Pancreas (tissue), 10 donors: ENCODE data around the gene ZC3H18. TPM values are rescaled to one million over a fixed set of nuclear protein-coding genes. Genes with fewer than 3 reads are reported as not detected.
A peak's percentile ranks its signal among the peaks of the same experiment; 100 is the strongest.

ENCODE experiments used
- ATAC-seq, 4 donors: fragments of 200-7000 bp; cut with Tn5 transposase; one replicate each; pipeline versions ENCODE4 v1.8.0 to v1.9.1; 2020; ENCODE audit warnings: mild to moderate bottlenecking in 4 of 4, moderate library complexity in 4 of 4
- DNase-seq, 6 donors: peaks; one replicate each; pipeline ENCODE4 v3.0.0-alpha.2; 2020
- FAIRE-seq: peaks from 2 replicates; lab custom pipeline; 2012; peaks lifted over from hg19 to GRCh38; lab: Jason Lieb, UNC
- H3K27ac ChIP-seq, 4 donors: fragments of 200-600 bp; sonication (generic); 1 replicate in 3 of 4; 2 replicates in 1 of 4; pipeline versions ENCODE4 v1.5.0 to v1.8.0; 2020
- H3K27me3 ChIP-seq, 4 donors: fragments of 200-600 bp; one replicate each; pipeline ENCODE4 v1.8.0; 2021
- H3K36me3 ChIP-seq, 3 donors: fragments of 200-600 bp; sonication (generic) in 1 of 3; one replicate each; pipeline versions ENCODE4 v1.5.0 to v1.8.0; 2020 to 2021
- H3K4me1 ChIP-seq, 3 donors: fragments of 200-600 bp; one replicate each; pipeline ENCODE4 v1.8.0; 2021
- H3K4me3 ChIP-seq, 4 donors: fragments of 200-600 bp; sonication (generic) in 2 of 4; one replicate each; pipeline versions ENCODE4 v1.5.0 to v1.8.0; 2020 to 2021
- H3K9me3 ChIP-seq, 4 donors: fragments of 200-600 bp; one replicate each; pipeline ENCODE4 v1.8.0; 2021
- WGBS, 2 donors: extraction: QIAGEN DNeasy Blood & Tissue Kit; methylation state at CpG; one replicate each; pipeline ENCODE4 v1.1.7; 2013; 5-methylcytosine and 5-hydroxymethylcytosine counted together
- intact Hi-C, 3 donors: fragments of 100-400 bp; cut with DNase I; formaldehyde crosslinking; loops; one replicate each; pipeline versions ENCODE4 v1.11.1 to v1.14.2; 2022
- polyA plus RNA-seq, 2 donors: library from polyadenylated mRNA; stranded (reverse); fragments of 200-250 nt; gene quantifications; one replicate each; pipeline ENCODE4 v1.2.3, GENCODE V29; 2013
- total RNA-seq, 6 donors: library from RNA; stranded (reverse); fragmentation: NEBNext Ultra II Directional in 4 of 6; extraction: Animal tissue kit (Norgen Biotek cat#: 25700) in 4 of 6; gene quantifications; one replicate each; pipeline versions ENCODE4 v1.2.1 to v1.2.4, GENCODE V29; 2021 to 2023
- TF ChIP-seq, protein P1 (sequence below), 4 donors: fragments of 200-600 bp; sonication (generic) in 3 of 4; IDR thresholded peaks; one replicate each; pipeline versions ENCODE4 v1.5.0 to v1.8.0; 2021; ENCODE audit warnings: antibody characterized with exemption in 4 of 4
- donor health status: healthy with polysubstance abuse.
- donor health status: DM: no; HTN: no; CAD: no; lungs with moderate emphysema.
- donor health status: DM: no; HTN: no; CAD: no.
- donor health status: control.
- donor health status: control.
- donor health status: Bipolar disorder and iron deficiency.
- donor health status: DM: yes; HTN: yes; CAD: no.
- donor health status: DM: no; HTN: no; CAD: no.
- donor health status: DM: no; HTN: no; CAD: no.
- donor health status: DM: yes; HTN: yes; CAD: no.

ZC3H18 gene
- total and polyA plus RNA-seq, 8 donors, result 12.2 to 27.6 (median 16.8) TPM

- H3K4me3 ChIP-seq, result peak overlapping the region in 2 of 4 donors; percentile 9 to 32
- WGBS, 2 donors, result 73 to 81% methylated on average over 76 to 82 of the region's 82 CpGs
- H3K9me3 ChIP-seq, result no peaks in the 10 kb centered on the region
- intact Hi-C loops, result no loop called here
- peaks cover 0 to 7% (median 0%) of the 10 kb centered on the region in 3 donors for H3K4me1 ChIP-seq
- FAIRE-seq (no peak), ATAC-seq (peak in 1 of 4 donors; percentile 23), DNase-seq (peak in 1 of 6 donors; percentile 74)
- TF ChIP-seq, protein P1, sequence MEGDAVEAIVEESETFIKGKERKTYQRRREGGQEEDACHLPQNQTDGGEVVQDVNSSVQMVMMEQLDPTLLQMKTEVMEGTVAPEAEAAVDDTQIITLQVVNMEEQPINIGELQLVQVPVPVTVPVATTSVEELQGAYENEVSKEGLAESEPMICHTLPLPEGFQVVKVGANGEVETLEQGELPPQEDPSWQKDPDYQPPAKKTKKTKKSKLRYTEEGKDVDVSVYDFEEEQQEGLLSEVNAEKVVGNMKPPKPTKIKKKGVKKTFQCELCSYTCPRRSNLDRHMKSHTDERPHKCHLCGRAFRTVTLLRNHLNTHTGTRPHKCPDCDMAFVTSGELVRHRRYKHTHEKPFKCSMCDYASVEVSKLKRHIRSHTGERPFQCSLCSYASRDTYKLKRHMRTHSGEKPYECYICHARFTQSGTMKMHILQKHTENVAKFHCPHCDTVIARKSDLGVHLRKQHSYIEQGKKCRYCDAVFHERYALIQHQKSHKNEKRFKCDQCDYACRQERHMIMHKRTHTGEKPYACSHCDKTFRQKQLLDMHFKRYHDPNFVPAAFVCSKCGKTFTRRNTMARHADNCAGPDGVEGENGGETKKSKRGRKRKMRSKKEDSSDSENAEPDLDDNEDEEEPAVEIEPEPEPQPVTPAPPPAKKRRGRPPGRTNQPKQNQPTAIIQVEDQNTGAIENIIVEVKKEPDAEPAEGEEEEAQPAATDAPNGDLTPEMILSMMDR (IDR thresholded peaks at IDR 0.05), result no peak
- no peaks in the 10 kb centered on the region for H3K27me3 ChIP-seq
- no peak overlapping the region for H3K27ac ChIP-seq
- H3K36me3 ChIP-seq, result peaks cover 3 to 23% (median 4%) of the 10 kb centered on the region in 3 donors
Observed at GRCh38 chr16:88634141-88634993, 64.2 kb downstream of the ZC3H18 start.

DNA sequence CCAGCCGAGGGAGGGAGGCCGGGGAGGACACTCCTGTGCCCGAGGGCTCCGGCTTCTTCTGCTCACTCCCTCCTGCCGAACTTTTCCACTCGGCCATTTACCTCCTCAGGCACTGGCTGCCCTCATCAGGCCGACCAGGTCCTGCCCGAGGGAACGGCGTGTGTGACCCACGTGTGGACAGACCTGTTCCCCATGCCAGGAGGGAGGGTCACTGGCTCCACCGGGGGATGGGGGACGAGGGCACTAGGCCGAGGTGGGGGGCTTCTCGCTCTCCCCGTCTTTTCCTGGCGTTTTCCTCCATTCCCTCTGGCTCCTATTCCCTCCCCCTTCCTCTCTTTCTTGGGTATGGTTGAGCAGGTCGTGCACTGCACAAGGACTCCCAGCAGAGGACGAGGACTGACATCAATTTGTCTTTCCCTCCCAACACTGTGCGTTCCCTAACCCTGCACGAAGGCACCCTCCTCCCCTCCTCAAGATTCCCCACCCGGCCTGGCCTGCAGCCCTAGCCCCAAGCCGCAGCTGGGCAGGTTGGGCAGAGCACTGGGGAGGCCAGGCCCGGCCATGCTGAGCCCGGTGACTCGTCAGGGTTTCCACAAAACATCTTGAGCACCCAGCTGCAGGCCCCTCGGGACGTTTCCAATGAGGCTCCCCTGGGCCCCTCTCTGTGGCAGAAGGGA is 64.9 kb downstream of the ZC3H18 start:
- Histone ChIP-seq H3K4me3 (peak overlapping the region in 1 of 4 donors; percentile 32), H3K4me1 (peaks cover 0 to 7% (median 0%) of the 10 kb centered on the region in 3 donors), H3K27me3 (no peaks in the 10 kb centered on the region), H3K27ac (no peak overlapping the region), H3K9me3 (no peaks in the 10 kb centered on the region), H3K36me3 (peaks cover 0 to 23% (median 4%) of the 10 kb centered on the region in 3 donors)
- DNase-seq (peak in 1 of 6 donors; percentile 79), ATAC-seq (no peak), FAIRE-seq (no peak)
- intact Hi-C loops, result no loop called here
- WGBS, 2 donors, result 86% methylated on average over 28 of the region's 28 CpGs
- TF ChIP-seq, protein P1 (IDR thresholded peaks at IDR 0.05), result no peak

DNA sequence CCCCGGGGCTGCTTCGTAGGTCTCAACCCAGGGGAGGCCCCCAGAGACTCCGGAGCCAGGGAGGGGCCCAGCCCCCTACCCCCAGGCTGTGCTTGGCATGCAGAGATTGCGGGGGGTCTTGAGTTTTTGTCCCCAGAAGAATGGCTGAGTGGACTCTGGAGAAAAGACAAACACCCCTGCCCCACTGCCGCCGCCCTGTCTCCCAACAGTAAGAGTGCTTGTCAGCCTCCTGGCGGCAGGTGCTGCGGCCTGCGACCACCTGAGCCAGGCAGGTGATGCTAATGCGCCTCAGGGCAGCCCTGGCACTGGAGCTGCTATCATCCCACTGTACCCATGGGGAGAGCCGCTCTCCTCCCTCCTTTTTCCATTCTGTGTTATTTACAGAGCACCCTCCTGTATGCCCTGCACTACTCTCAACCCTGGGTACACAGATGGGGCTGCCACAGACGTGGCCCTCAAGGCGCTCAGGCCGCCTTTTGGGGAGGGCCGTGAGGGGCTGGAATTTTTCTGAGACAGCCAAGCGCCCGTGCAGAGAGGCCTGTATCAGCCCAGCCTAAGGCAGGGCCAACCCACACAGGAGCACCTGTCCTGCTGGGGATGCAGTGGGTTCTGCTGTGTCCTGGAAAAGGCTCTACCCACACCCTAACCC is 65.6 kb downstream of the ZC3H18 start:
- 93 to 94% methylated on average over 16 to 17 of the region's 17 CpGs for WGBS, 2 donors
- no peak for FAIRE-seq

DNA sequence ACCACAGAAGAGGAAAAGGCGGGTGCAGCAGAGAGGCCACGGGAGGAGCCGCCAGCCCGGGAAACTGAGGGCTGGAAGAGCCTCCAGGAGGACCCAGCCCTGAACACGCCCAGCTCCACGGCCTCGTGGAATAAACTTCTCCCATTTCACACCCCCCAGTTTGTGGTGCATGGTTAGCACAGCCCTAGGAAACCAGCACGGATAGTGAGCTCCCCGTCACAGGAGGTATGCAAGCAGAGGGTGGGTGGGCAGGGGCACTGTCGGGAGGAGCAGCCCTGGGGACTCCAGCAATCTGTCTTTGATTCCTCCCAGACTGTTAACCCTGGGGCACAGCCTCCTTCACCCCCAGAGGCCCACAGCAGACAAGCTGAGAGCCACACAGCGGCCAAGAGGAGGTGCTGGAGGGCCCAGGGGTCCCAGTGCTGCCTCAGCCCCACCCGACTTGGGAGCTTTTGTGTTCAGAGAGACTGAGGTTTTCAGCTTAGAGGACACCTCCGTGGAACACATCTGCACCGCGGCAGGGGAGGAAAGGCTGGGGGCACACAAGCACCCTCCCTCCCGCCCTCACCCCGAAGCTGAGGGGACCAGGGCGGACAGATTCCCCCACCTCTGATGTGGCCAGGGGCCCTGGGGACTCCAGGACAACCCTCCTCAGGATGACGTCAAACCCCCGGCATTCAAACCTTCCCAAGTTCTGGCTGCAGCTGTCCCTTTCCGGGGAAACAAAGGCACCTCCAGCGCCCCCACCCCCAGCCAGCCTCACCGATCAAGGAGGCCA is 66.5 kb downstream of the ZC3H18 start:
- H3K4me3 ChIP-seq, result no peak overlapping the region
- ATAC-seq (no peak), FAIRE-seq (no peak), DNase-seq (peak in 1 of 6 donors; percentile 51)
- intact Hi-C loops, result no loop called here
- no peaks in the 10 kb centered on the region for H3K9me3 ChIP-seq
- no peaks in the 10 kb centered on the region for H3K27me3 ChIP-seq
- 87% methylated on average over 22 to 23 of the region's 23 CpGs for WGBS, 2 donors
- TF ChIP-seq, protein P1 (IDR thresholded peaks at IDR 0.05), result no peak
- H3K27ac ChIP-seq, result no peak overlapping the region
- peaks cover 0 to 9% (median 0%) of the 10 kb centered on the region in 3 donors for H3K36me3 ChIP-seq
- peaks cover 0 to 7% (median 0%) of the 10 kb centered on the region in 3 donors for H3K4me1 ChIP-seq

More for the DNA sequence above, 65.6 kb downstream of the ZC3H18 start:
- DNase-seq, result no peak
- intact Hi-C loops, result no loop called here
- Histone ChIP-seq H3K27me3 (no peaks in the 10 kb centered on the region), H3K27ac (no peak overlapping the region), H3K4me3 (no peak overlapping the region), H3K9me3 (no peaks in the 10 kb centered on the region), H3K36me3 (peaks cover 0 to 17% (median 0%) of the 10 kb centered on the region in 3 donors), H3K4me1 (peaks cover 0 to 7% (median 0%) of the 10 kb centered on the region in 3 donors)
- no peak for ATAC-seq
- TF ChIP-seq, protein P1 (IDR thresholded peaks at IDR 0.05), result no peak
